GOT3 (cell line): Measurements from ENCODE around the gene CCDC122.
A peak's percentile ranks its signal among the peaks of the same experiment; 100 is the strongest.

Experiments used
- DNase-seq: peaks from one replicate; lab custom pipeline; 2025; ENCODE audit warnings: mixed read lengths; lab: John Stamatoyannopoulos, UW

CCDC122 gene

DNA sequence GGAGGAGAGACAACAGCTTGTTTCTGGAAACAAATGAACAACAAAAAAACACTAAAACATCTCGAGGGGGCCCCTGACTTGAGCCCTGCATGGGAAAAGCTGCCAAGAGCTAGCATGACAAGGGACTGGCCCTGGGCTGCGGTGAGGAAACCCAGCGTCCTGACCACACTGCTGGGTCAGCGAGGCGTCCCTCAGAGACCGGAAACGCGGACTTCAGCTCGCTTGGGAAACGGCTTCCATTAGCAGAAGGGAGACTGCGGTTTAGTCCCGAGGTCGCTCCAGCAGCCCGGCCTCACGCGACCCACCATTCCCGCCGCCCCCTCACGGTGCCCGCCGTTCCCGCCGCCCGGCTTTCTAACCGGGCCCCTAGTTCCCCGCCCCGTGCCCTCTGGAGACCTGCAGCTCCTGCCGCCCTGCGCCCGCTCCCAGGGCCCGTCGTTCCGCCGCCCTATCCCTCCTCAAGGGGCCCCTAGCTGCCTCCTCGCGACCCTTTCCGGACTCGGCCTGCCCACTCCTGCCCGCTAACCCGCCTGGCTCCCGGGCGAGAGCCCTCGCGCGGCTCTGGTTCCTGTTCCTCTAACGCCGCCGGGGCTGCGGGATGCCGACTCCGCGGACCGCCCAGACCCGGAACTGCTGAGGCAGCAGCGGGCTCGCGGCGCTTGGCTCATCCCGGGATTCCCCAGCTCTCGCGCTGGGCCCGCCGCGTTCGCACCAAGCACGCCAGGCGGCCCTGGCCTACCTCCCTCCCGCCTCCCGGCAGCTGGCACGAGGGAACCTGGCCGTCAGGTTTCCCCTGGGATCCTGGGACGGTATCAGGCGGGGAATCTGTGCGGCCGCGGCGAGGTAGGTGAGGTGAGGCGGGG is at the start of gene CCDC122:
Gene CCDC122, minus strand, starts transcription at position 849 of the 863 bp plus-strand sequence. CDS start 10,364 bp downstream, outside the sequence.
- peak; percentile 62 for DNase-seq

DNA sequence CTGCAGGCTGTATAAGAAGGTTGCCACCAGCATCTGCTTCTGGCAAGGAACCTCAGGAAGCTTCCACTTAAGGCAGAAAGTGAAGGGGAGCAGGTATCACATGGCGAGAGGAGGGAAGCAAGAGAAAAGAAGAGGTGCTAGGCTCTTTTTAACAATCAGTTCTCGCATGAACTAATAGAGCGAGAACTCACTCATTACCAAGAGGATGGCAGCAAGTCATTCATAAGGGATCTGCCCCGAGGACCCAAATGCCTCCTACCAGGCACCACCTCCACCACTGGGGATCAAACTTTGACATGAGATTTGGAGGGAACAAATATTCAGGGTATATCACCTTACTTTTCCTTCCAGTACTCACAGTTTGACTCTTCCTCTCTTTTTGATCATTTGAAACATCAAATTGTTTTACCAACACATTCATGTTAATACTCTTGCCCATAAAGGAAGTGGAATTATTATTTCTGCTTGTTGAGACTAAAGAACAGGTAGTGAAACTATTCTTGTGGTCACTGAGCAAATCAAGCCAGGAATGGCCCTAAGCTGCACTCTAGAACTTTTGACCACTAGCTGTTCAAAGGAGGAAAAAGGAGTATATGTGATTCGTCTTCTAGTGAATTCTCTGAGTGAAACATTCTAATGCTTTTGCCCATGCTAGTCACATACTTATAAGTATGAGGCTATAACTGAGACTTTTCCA is 45.2 kb upstream of the CCDC122 start:
- DNase-seq: no peak

DNA sequence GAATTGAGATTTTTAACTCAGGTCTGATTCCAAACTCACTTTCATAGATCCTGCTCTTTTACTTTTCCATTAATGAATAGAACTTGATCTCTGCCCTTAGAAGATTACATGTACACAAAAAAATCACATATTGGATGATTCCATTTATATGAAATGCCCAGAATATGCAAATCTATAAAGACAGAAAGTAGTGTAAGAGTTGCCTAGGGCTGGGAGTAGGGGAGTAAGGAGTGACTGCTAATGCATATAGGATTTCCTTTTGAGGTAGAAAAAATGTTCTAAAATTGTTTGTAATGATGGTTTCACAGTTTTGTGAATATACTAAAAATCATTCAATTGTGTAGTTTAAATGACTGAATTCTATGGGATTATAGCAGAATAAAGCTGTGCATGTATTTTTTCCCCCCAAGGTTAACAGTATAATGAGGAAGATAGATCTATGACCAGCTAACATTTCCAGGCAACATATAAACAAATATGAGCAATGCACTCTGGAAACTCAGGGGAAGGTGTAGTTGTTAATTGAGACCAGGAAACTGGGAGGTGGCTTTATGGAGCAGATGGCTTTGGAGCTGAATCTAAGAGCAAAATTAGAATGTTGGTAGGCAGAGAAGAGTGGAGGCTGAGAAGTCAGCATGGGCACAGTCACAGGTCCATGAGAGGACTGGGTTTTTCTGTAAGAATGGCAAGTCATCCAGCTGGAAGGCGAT is 41.6 kb upstream of the CCDC122 start:
- no peak for DNase-seq

DNA sequence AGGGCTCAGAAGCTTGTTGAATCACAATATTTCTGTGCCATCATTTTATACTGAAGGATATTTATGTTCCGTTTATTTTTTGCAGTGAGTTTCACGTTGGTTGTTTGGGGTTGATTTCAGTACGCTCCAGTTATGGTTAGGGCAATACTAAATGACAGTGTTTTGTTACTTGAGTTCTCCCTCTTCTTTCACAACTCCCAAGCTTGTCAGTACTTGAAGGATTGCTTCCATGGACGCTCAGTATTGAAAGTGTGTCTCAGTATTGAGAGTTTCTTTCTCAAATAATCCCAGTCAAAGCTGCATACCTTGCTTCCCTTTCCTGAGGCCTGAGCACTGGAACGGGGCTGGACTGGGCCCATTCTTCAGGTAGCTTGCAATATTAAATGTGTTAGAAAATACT is 39.1 kb upstream of the CCDC122 start:
- no peak for DNase-seq

DNA sequence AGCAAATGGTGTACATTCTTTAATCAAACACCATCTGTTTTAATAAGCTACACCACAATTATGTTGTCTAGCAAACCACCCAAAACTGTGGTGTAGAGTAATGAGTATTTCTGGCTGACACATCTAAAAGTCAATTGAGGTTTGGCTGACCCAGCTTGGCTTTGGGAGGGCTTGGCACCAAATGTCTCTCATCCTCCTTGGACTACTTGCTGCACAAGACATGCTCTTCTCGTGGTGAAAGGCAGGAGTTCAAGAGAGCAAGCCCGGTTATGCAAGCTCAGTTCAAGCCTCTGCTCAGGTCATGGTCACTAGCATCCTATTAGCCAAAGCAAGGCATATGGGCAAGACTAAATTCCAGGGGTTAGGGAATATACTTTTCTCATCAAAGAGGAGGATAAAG is 37.3 kb upstream of the CCDC122 start:
- no peak for DNase-seq

DNA sequence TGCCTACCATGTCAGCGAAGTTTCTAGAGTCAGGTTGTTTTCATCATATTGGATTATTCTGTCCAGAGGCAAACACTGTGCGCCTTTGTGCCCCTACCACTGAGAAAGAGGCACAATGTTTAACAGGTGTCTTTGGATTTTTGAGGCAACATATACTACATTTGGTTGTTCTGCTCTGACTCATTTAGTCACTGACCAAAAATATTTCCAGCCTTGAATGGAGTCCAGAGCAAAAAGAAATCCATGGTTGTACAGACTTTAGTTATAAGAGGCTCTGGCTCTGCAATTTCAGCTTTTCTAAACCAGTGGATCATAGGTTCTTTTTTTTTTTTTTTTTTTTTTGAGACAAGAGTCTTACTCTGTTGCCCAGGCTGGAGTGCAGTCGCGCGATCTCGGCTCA is 35.9 kb upstream of the CCDC122 start:
- DNase-seq: no peak

DNA sequence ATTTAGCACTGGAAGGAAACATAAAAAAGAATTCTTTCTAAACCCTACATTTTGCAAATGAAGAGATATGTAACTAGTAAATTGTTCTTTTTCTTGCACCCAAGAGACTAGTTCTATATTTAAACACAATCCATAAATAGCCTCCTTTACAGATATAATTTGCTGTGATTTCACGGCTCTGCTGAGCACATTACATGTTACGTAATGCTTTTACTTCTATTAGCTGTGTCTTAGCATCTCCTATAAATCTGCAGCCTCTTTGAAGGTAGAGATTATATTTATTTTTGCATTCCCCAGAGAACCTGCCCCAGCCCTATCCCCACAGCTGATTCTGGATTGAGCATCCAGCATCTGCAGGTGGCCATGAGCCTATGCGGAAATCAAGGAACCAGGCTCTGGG is 32.3 kb upstream of the CCDC122 start:
- DNase-seq: no peak

DNA sequence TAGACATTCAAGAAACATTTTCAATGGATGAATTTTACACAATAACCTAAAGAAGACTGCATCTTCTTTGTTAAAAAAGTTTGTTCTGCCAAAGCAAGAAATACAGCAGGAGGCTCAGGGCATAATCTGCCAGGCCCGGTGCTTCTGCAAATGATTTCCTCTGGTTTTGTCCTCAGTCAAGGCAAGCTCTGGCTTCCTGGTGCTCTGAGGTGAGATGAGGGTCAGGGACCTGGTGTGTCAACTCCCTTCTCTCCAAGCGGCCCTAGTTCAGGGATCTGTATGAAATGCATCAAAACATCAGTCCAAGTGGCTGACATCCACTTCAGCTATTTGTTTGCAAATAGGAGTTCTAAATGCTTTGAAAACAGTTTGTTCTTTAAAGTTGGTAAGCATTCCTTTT is 31.7 kb upstream of the CCDC122 start:
- DNase-seq: no peak

DNA sequence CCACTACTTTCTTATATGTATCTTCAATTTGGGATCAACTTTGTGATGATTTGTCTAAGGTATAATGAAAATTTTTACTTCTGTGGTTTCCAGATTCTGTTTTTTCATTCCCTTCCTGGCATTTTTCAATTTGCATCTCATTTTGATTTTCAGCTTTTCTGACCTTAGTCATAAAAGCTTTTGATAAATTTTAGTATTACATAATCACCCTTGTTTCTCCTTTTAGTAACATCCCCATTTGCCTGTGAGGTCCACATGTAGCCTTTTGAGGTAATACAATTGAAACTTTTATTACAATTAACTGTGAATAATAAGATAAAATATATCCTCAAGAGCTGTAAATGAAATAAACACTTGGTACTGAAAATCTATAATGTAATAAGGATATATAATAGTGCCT is 31.3 kb upstream of the CCDC122 start:
- no peak for DNase-seq

DNA sequence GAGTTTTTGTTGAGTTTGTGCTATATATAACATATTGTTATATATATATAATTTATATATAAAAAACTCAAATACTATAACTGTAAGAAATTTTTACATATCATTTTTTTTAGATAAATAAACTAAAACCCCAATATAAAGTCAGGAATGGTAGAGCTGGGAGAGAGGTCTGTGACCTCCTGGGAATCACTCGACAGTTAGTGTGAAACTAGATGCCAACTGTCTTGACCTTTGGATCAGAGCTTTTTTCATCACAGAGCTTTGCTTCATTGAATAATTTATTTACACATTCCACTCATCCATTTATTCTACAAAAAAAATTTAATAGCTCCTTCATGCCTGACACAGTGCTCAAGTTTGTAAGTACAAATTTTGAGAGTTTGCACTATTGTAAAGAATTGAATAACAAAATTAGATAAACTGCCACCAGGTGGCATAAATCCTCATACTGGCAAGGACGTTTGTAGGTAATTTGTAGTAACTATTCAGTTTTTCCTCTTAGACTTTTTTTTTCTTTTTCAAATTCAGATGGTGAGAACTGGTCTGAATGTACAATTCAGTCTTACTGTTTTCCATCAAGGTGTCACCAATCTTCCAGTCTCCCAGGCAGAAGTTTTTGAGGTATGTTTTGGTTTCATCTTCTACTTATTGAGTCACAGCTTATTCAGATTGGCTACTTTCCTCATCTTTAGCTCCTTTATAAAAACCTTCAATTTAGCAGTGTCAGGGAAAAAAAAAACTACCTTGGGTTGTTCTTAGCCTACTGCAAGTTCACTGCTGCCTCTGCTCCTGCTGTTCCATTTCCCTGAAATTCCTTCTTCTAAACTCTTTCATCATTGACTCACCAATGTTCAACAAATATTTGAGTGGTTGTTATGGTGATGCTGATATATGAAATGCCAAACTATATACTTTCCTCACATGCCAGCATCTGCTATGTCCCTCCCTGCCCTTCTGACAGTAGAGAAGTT is 28.9 kb upstream of the CCDC122 start:
- DNase-seq: no peak

DNA sequence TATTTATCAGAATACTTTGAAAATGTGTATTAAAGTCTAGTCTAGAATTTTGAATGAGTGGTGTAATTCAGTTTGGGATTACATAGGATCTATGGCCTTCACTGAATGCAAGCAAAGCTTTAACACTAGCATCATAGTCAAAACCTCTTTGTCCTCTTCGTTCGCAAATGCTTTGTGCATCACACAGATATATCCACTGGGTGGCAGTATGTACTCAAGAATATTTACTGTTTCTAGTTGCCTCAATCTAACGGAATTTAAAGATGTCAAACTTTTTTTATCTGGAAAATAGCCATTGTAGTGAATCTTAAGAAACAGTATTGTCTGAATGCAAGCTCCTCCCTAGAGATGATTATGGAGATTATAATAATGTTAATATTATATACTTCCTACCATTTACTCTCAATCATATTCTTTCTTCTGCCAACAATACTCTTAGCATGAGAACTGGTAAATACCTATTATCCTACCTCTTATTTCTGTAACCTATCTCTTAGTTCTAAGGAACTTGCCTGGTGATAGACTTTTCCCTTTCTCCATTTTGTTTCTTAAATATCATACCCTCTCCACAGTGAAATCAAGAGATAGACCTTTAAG is 26.0 kb upstream of the CCDC122 start:
- no peak for DNase-seq

DNA sequence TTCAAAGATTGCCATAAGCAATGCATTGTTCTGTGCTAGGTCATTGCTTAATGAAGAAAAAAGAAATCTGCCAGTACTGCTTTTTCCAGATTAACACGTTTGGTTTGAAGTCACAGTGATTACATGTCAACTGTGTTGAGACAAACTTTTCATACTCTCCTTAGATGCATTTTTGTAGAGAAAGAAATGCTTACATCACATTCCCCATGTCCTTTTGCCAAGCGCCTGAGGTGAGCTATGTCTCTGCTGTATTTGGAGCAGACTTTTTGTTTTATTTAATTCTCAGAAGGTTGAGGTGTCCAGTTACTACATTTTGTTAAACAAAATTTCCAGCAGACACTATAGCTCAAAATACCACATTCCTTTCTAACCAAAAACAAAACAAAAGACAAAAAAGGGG is 16.4 kb upstream of the CCDC122 start:
- no peak for DNase-seq

DNA sequence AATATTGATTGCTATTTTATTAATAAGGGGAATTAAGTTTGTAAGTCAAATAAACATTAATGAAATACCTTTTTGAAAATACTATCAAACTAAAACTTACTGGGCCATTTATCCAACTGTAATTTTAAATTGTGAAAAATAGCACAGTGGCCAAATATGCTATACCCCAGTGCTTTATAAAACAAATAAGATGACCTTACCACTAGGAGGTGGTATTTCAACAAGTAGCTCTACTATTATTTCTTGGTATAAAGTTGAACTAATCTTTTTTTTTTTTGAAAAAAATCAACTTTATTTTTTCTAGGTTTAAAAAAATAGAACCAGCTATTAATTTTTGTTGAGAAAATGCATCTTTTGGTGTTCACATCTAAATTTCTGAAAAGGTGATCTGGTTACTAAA is 14.9 kb upstream of the CCDC122 start:
- DNase-seq: no peak

DNA sequence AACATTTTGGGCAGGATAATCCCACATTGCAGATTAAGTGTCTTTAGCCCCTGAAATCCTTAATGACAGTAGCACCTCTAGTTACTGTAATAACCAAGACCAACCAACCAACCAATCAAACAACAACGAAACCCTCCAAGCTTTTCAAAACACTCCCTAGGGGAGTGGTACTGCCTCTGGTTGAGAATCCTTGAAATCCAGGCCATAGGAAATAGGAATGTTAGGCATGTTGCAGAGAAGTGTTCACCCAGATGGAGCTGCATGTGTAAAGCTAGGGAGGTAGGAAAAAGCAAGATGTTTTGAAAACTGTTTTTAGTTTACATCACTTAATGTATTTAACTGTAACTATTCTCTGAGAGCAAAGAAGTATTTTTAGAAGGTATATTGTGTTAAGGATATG is 4.7 kb upstream of the CCDC122 start:
- no peak for DNase-seq

DNA sequence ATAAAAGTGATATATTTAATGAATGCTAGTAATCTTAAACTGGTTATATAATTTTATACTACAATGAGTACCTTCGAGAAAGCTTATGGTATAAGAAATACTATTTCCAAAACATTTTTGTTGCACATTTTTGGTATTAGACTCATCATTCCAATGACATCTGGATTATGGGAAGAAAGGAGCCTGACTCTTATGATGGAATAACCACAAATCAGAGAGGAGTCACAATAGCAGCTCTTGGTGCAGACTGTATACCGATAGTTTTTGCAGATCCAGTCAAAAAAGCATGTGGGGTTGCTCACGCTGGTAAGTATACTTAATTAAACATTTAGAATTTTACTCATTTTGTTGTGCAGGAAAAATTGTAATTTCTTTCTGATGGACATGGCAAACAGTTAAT is 4.1 kb upstream of the CCDC122 start:
- no peak for DNase-seq

DNA sequence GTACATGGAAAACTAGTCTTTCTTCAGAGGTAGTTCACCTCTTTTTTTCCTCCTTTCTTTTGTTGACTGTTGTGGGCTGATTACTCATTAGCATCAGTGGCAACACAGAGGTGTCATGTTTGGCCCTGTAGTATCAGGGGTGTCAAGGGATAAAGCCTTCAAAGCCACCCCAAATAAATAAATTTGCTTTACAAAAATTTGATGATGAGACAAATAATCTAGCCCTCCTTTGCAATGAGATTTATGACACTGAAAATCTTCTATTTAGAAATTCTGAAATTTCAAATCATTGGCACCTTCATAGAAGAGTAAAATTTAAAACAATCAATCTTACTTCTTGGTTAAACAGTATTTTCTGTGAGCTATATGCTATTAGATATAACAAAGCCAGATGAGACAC is 2.0 kb upstream of the CCDC122 start:
- DNase-seq: no peak

DNA sequence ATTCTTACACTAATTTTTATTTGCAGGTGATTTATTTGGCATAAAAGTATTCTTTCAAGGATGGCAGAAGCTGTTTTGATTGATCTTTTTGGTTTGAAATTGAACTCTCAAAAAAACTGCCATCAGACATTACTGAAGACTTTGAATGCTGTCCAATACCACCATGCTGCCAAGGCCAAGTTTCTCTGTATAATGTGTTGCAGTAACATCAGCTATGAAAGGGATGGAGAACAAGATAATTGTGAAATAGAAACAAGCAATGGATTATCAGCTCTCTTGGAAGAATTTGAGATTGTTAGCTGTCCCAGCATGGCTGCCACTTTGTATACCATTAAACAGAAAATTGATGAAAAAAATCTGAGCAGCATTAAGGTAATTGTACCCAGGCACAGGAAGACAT is 1.4 kb upstream of the CCDC122 start:
- DNase-seq: no peak

DNA sequence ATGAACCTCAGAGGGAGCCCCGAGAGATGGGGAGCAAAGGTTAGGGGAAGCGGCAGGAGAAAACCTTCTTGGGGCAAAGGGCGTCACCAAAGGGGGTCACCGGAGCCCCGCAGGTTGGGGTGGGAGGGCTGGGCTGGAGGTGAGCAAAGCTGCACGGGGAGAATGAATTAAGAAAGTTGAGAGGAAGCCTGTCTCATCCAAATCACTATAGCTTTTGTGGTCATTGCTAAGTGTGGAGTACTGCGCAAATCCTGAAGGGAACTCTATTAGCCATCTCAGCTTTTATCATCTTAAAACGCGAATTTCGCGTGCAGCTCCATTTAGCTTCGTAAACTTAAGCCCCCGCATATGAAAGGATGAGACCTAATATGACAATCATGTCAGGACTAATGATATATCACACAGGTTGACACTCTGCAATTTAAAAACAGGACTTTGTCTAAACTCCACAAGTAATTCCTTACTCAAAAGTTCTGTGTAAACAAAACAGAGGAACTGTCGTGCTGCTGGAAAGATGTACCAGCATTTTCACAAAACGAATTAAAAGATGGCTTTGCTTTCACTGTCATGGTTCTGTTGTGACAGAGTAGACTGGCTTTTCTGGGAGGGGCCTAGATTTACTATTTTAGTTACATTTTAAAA is 795 bp upstream of the CCDC122 start:
- no peak for DNase-seq

DNA sequence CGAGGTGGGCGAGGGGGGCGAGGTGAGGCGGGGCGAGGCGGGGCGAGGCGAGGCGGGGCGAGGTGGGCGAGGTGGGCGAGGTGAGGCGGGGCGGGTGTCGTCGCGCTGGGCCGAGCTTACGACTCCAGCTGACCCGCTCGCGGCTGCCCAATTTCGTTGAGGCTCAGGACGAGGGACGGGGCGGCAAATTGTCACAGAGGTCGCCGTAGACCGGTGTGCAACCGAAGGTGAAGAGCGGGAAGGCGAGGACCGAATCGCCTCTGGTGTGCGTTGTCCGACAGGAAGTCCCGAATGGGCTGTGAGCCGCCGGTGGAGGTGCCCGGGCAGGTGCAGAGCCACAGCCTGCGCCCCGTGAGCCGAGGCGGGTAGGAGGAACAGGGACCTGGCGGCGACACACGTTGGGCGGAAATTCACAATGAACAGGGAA is 228 bp upstream of the CCDC122 start, which contains the start of gene LACC1:
Gene LACC1, plus strand, starts transcription at position 150 of the 427 bp plus-strand sequence. CDS start 1,082 bp downstream, outside the sequence.
- DNase-seq: no peak

DNA sequence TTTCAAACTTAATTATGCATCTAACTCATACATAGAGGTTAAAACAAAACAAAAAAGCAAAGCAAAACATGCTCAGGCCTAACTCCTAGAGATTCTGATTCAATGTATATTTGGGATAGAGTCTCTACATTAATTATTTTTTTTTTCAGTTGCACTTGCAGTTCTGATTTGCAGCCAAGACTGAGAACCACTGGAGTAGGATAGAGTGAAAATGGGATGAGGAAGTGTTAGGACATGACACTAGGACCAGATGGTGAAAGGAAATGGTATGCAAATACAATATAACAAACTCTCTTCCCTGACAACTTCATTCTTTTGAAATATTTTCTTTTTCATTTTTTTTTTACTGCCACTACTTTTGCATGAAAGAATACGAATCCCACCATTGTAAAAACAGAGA is 1.8 kb downstream of the CCDC122 start:
- no peak for DNase-seq

DNA sequence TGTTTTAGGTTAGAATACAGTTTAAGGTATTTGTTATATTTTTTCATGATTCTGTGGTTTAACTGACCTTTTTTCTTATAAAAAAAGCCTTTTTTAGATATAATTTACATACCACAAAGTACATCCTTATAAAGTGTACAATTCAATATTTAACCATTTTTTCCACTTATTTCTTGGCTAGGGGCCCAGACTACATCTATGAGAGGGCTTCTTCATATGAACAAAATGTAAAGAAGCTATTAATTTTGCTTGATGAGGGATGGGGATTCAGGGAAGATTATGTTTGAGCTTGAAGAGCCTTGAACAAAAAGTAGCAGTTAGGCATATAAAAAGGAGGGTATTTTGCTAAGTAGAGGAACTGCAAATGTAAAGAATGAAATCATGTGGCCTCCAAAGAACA is 2.2 kb downstream of the CCDC122 start:
- no peak for DNase-seq
